Fibroblast of lung (primary cell): ENCODE data around the gene GDF2. TPM values are rescaled to one million over a fixed set of nuclear protein-coding genes. Genes with fewer than 3 reads are reported as not detected.

ENCODE experiments used
- DNase-seq, 2 donors: peaks; one replicate each; pipeline versions ENCODE4 v3.0.0 to v3.0.0-alpha.2; 2010; ENCODE audit warnings: low read depth in 2 of 2
- H2AFZ ChIP-seq: 2 replicates; pipeline ENCODE4 v1.5.1; 2012; ENCODE audit warnings: low read length, control low read depth, inconsistent platforms
- H3K27ac ChIP-seq: 2 replicates; pipeline ENCODE4 v1.5.1; 2011; ENCODE audit warnings: low read length, control low read depth; ENCODE audit not compliant: insufficient read depth
- H3K27me3 ChIP-seq: 2 replicates; pipeline ENCODE4 v1.5.1; 2011; ENCODE audit warnings: mild to moderate bottlenecking, low read length; ENCODE audit not compliant: control insufficient read depth, insufficient read depth
- H3K36me3 ChIP-seq: 2 replicates; pipeline ENCODE4 v1.5.1; 2011; ENCODE audit warnings: low read length; ENCODE audit not compliant: control insufficient read depth, insufficient read depth
- H3K4me1 ChIP-seq: 2 replicates; pipeline ENCODE4 v1.5.1; 2011; ENCODE audit warnings: low read length; ENCODE audit not compliant: control insufficient read depth, insufficient read depth; ENCODE audit errors: extremely low read depth
- H3K4me2 ChIP-seq: 2 replicates; pipeline ENCODE4 v1.5.1; 2011; ENCODE audit warnings: low read length, control low read depth; ENCODE audit not compliant: insufficient read depth; ENCODE audit errors: extremely low read depth
- H3K4me3 ChIP-seq, 4 experiments: fragments of 200-600 bp in 1 of 4; sonication (generic) in 1 of 4; replicated peaks in 1 of 4; 2 replicates each; pipeline ENCODE4 v1.5.1; 2011 to 2016; ENCODE audit warnings: low read length in 4 of 4, low read depth in 3 of 4, mild to moderate bottlenecking in 3 of 4, control low read depth in 2 of 4, inconsistent platforms in 1 of 4, mixed read lengths in 1 of 4; ENCODE audit not compliant: insufficient read depth in 1 of 4; ENCODE audit errors: control extremely low read depth in 1 of 4
- H3K79me2 ChIP-seq: 2 replicates; pipeline ENCODE4 v1.5.1; 2012; ENCODE audit warnings: mild to moderate bottlenecking, low read length, inconsistent platforms; ENCODE audit not compliant: control insufficient read depth, insufficient read depth
- H3K9ac ChIP-seq: 2 replicates; pipeline ENCODE4 v1.5.1; 2011; ENCODE audit warnings: mild to moderate bottlenecking, low read length, control low read depth; ENCODE audit not compliant: insufficient read depth
- H3K9me3 ChIP-seq: 2 replicates; pipeline ENCODE4 v1.5.1; 2012; ENCODE audit warnings: low read depth, low read length; ENCODE audit not compliant: control insufficient read depth, insufficient read depth
- H4K20me1 ChIP-seq: 2 replicates; pipeline ENCODE4 v1.5.1; 2011; ENCODE audit warnings: low read length; ENCODE audit not compliant: control insufficient read depth, insufficient read depth; ENCODE audit errors: extremely low read depth
- EZH2 ChIP-seq: IDR thresholded peaks from 2 replicates; pipeline ENCODE4 v1.5.1; 2012; ENCODE audit warnings: low read length, control low read depth, mild to moderate bottlenecking; ENCODE audit errors: missing control alignments
- polyA plus RNA-seq, 2 donors: library from polyadenylated mRNA; depleted of rRNA in 1 of 2; stranded (reverse) in 1 of 2; unstranded in 1 of 2; fragments of >200 nt; gene quantifications; 2 replicates each; pipeline ENCODE4 v1.2.1, GENCODE V29; 2011 to 2012; ENCODE audit warnings: missing spikeins in 1 of 2
- total RNA-seq: library from RNA; depleted of rRNA; stranded (reverse); fragments of >200 nt; gene quantifications from 2 replicates; pipeline ENCODE4 v1.2.1, GENCODE V29; 2014
- TF ChIP-seq, protein P1 (sequence below), 2 donors: IDR thresholded peaks in 1 of 2; conservative IDR thresholded peaks in 1 of 2; 1 replicate in 1 of 2; 2 replicates in 1 of 2; pipeline ENCODE4 v1.5.1; 2011 to 2012; ENCODE audit warnings: low read length in 2 of 2, control low read depth in 1 of 2, inconsistent platforms in 1 of 2, low read depth in 1 of 2, mild to moderate bottlenecking in 1 of 2

GDF2 gene
- total and polyA plus RNA-seq, 2 donors (not counting 1 experiment from before 2014, with no cell fraction given), result not detected

DNA sequence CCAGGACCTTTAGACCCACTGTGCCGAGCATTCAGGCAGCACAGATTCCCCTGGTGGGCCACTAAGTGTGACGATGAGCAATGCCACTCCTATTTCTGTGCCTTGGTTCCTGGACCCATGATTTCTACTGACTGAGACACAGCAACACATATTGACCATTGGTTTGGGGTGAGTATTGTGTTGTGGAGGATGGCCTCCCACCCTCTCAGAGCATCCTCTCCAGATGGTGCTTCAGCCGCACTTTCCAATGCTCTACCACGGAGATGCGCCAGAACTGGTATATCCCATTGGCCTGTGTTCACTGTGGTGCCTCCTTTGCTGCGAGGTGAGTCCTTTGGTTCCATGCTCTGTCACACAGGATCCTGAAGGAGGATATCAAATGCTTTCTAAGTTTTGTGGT, 32.3 kb upstream of the GDF2 start:
- no peaks in the 10 kb centered on the region for H3K79me2 ChIP-seq
- no peak overlapping the region for H3K9ac ChIP-seq
- TF ChIP-seq, protein P1, sequence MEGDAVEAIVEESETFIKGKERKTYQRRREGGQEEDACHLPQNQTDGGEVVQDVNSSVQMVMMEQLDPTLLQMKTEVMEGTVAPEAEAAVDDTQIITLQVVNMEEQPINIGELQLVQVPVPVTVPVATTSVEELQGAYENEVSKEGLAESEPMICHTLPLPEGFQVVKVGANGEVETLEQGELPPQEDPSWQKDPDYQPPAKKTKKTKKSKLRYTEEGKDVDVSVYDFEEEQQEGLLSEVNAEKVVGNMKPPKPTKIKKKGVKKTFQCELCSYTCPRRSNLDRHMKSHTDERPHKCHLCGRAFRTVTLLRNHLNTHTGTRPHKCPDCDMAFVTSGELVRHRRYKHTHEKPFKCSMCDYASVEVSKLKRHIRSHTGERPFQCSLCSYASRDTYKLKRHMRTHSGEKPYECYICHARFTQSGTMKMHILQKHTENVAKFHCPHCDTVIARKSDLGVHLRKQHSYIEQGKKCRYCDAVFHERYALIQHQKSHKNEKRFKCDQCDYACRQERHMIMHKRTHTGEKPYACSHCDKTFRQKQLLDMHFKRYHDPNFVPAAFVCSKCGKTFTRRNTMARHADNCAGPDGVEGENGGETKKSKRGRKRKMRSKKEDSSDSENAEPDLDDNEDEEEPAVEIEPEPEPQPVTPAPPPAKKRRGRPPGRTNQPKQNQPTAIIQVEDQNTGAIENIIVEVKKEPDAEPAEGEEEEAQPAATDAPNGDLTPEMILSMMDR (conservative IDR thresholded peaks at IDR 0.05 in 1 of 2, IDR thresholded peaks at IDR 0.05 in 1 of 2; ENCODE audit: low read depth in 1 of 2, low read length in 2 of 2), result no peak
- TF ChIP-seq EZH2, result no peak
- no peak overlapping the region for H3K4me3 ChIP-seq
- H3K36me3 ChIP-seq, result no peaks in the 10 kb centered on the region
- no peak overlapping the region for H3K4me2 ChIP-seq
- no peaks in the 10 kb centered on the region for H3K4me1 ChIP-seq
- no peaks in the 10 kb centered on the region for H4K20me1 ChIP-seq
- H3K27me3 ChIP-seq, result peaks cover 3% of the 10 kb centered on the region
- H3K27ac ChIP-seq, result no peak overlapping the region
- H2AFZ ChIP-seq, result no peak overlapping the region
- no peak for DNase-seq
- H3K9me3 ChIP-seq, result no peaks in the 10 kb centered on the region

DNA sequence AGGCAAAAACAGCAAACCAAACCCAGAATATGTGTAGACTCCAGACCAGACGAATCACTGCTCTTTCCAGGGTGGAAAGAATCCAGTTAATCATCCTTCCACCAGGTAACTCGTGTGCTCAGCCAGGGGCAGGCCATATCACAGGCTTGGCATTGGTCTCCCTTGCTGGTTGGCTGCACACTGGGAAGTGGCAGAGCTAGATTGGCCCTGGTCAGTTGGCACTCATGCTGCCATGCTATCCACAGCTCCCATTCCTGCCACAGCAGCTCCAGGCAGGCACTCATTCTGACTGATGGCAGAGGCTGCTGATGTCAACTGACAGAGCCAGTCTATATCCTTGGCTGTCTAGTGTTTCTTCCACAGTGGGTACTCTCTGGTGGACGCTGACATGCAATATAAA, 31.9 kb upstream of the GDF2 start:
- TF ChIP-seq, protein P1 (conservative IDR thresholded peaks at IDR 0.05 in 1 of 2, IDR thresholded peaks at IDR 0.05 in 1 of 2; ENCODE audit: low read depth in 1 of 2, low read length in 2 of 2), result no peak
- no peak for TF ChIP-seq EZH2
- no peak overlapping the region for H2AFZ ChIP-seq
- H3K9me3 ChIP-seq, result no peaks in the 10 kb centered on the region
- no peaks in the 10 kb centered on the region for H3K4me1 ChIP-seq
- no peaks in the 10 kb centered on the region for H3K79me2 ChIP-seq
- no peaks in the 10 kb centered on the region for H3K36me3 ChIP-seq
- no peak for DNase-seq
- H3K9ac ChIP-seq, result no peak overlapping the region
- no peak overlapping the region for H3K27ac ChIP-seq
- no peaks in the 10 kb centered on the region for H4K20me1 ChIP-seq
- H3K4me3 ChIP-seq, result no peak overlapping the region
- no peak overlapping the region for H3K4me2 ChIP-seq
- H3K27me3 ChIP-seq, result peaks cover 3% of the 10 kb centered on the region

DNA sequence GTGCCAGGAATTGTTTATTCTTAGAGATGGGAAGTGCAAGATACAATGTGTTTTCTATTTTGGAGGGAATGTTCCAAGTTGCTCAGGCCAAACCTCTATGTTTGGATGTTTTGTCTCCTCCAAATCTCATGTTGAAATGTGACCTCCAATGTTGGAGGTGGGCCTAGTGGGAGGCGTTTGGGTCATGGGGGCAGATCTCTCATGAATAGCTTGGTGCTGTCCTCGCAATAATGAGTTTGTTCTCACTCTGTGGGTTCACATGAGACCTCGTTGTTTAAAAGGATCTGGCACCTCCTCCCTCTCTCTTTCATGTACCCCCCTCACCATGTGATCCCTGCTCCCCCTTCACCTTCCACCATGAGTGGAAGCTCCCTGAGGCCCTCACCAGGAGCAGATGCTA, 30.6 kb upstream of the GDF2 start:
- Histone ChIP-seq H3K4me2 (no peak overlapping the region), H2AFZ (no peak overlapping the region), H3K4me1 (no peaks in the 10 kb centered on the region), H3K79me2 (no peaks in the 10 kb centered on the region), H3K9me3 (no peaks in the 10 kb centered on the region), H3K27ac (no peak overlapping the region), H3K9ac (no peak overlapping the region), H3K4me3 (no peak overlapping the region), H3K36me3 (no peaks in the 10 kb centered on the region), H3K27me3 (peaks cover under 1% of the 10 kb centered on the region), H4K20me1 (no peaks in the 10 kb centered on the region)
- no peak for TF ChIP-seq EZH2
- TF ChIP-seq, protein P1 (conservative IDR thresholded peaks at IDR 0.05 in 1 of 2, IDR thresholded peaks at IDR 0.05 in 1 of 2; ENCODE audit: low read depth in 1 of 2, low read length in 2 of 2), result no peak
- no peak for DNase-seq
